SU-DHL-6 (cell line): ENCODE measurements around the gene RHEX.

ENCODE experiments used
- EZH2phosphoT487 ChIP-seq: fragments of 200-600 bp; sonication (generic), shearing (Covaris generic); conservative IDR thresholded peaks from 2 replicates; pipeline ENCODE4 v1.6.1; 2018; ENCODE audit warnings: mild to moderate bottlenecking, antibody characterized with exemption, low read length, moderate library complexity, mixed read lengths
- TF ChIP-seq, protein P1 (sequence below): fragments of 200-600 bp; sonication (generic); IDR thresholded peaks from one replicate; pipeline ENCODE4 v1.5.1; 2017; ENCODE audit warnings: antibody characterized with exemption, mild to moderate bottlenecking, low read length, moderate library complexity; ENCODE audit not compliant: insufficient read depth, poor library complexity, severe bottlenecking

DNA sequence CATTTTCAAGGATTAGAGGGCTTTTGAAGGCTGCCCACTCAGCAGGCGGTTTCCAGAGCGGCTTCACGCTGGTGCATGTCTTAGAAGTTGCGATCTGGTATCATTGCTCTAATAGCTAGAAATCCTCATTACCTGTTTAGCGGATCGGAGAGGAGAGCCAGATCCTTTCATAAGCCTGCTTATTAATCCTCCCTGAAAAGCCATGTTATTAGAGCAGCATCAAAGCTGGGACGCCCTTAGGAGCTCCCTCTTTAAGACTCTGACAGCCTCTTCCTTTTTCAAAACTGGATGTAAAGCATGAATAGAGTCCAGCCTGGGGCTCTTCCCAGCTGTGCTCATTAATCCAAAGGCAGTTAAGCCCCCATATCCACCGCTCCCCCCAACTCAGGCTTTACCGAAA is 15.4 kb upstream of the RHEX start:
- TF ChIP-seq, protein P1, sequence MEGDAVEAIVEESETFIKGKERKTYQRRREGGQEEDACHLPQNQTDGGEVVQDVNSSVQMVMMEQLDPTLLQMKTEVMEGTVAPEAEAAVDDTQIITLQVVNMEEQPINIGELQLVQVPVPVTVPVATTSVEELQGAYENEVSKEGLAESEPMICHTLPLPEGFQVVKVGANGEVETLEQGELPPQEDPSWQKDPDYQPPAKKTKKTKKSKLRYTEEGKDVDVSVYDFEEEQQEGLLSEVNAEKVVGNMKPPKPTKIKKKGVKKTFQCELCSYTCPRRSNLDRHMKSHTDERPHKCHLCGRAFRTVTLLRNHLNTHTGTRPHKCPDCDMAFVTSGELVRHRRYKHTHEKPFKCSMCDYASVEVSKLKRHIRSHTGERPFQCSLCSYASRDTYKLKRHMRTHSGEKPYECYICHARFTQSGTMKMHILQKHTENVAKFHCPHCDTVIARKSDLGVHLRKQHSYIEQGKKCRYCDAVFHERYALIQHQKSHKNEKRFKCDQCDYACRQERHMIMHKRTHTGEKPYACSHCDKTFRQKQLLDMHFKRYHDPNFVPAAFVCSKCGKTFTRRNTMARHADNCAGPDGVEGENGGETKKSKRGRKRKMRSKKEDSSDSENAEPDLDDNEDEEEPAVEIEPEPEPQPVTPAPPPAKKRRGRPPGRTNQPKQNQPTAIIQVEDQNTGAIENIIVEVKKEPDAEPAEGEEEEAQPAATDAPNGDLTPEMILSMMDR, result no peak
- TF ChIP-seq EZH2phosphoT487, result no peak
